K562 (cell line): ENCODE results near the gene HMCN2. TPM values are rescaled to one million over a fixed set of nuclear protein-coding genes. Genes with fewer than 3 reads are reported as not detected.

ENCODE experiments used
- ATAC-seq: fragments of 200-7000 bp; cut with Tn5 transposase; 3 replicates; pipeline ENCODE4 v1.9.1; 2020; ENCODE audit warnings: moderate library complexity
- BruUV-seq: library from RNA; stranded (reverse); fragments of 400-500 nt; replicated peaks from 2 replicates; lab custom pipeline; 2021; lab: Mats Ljungman, UMichigan
- CTCF ChIA-PET: fragments of 300-600 bp; formaldehyde crosslinking; extraction: SDS; loops from one replicate; lab custom pipeline; 2021; ENCODE audit warnings: low intra/inter-chr PET ratio; lab: Yijun Ruan, JAX
- POLR2A ChIA-PET: fragments of 300-600, 350-650 bp; sonication (Branson Sonifier 250); formaldehyde crosslinking; extraction: SDS; loops from one replicate; lab custom pipeline; 2021; ENCODE audit warnings: antibody characterized with exemption, inconsistent platforms; lab: Yijun Ruan, JAX
- DNase-seq, 4 experiments: peaks; one replicate each; pipeline versions ENCODE4 v3.0.0 to v3.0.0-alpha.2; 2011 to 2018; ENCODE audit warnings: low spot score in 3 of 4, mixed read lengths in 3 of 4; ENCODE audit errors: extremely low read depth in 1 of 4
- FAIRE-seq: peaks from 2 replicates; lab custom pipeline; 2011; peaks lifted over from hg19 to GRCh38; lab: Jason Lieb, UNC
- H2AFZ ChIP-seq: 2 replicates; pipeline ENCODE4 v1.6.0; 2011; ENCODE audit warnings: low read depth, low read length, control low read depth, inconsistent platforms
- H3K27ac ChIP-seq: fragments of 200-600 bp; 3 replicates; pipeline ENCODE4 v1.8.0; 2011; ENCODE audit warnings: low read depth, mild to moderate bottlenecking, control low read depth, inconsistent platforms, low read length, moderate library complexity, mixed read lengths; ENCODE audit errors: extremely low read depth
- H3K27me3 ChIP-seq, 2 experiments: fragments of 300-600 bp in 1 of 2; 2 replicates in 1 of 2; 3 replicates in 1 of 2; pipeline versions ENCODE4 v1.6.0 to v1.8.0; 2011; ENCODE audit warnings: inconsistent platforms in 2 of 2, low read length in 2 of 2, mild to moderate bottlenecking in 1 of 2, mixed read lengths in 1 of 2, moderate library complexity in 1 of 2; ENCODE audit not compliant: control insufficient read depth in 2 of 2, insufficient read depth in 2 of 2
- H3K36me3 ChIP-seq: fragments of 300-600 bp; 3 replicates; pipeline ENCODE4 v1.8.0; 2011; ENCODE audit warnings: mild to moderate bottlenecking, low read length, inconsistent platforms; ENCODE audit not compliant: control insufficient read depth, insufficient read depth
- H3K4me1 ChIP-seq, 2 experiments: fragments of 200-600 bp in 1 of 2; replicated peaks in 1 of 2; 2 replicates in 1 of 2; 3 replicates in 1 of 2; pipeline versions ENCODE4 v1.5.1 to v1.8.0; 2011; ENCODE audit warnings: inconsistent platforms in 2 of 2, low read length in 2 of 2, mild to moderate bottlenecking in 1 of 2, mixed read lengths in 1 of 2, moderate library complexity in 1 of 2; ENCODE audit not compliant: control insufficient read depth in 2 of 2, insufficient read depth in 2 of 2
- H3K4me2 ChIP-seq: 2 replicates; pipeline ENCODE4 v1.6.1; 2011; ENCODE audit warnings: low read length, control low read depth, inconsistent platforms, mixed read lengths; ENCODE audit not compliant: insufficient read depth
- H3K4me3 ChIP-seq: fragments of 200-600 bp; sonication (generic), shearing (Covaris generic); 2 replicates; pipeline ENCODE4 v1.5.1; 2016; ENCODE audit warnings: control low read depth, inconsistent platforms
- H3K79me2 ChIP-seq: fragments of 200-600 bp; 3 replicates; pipeline ENCODE4 v1.8.0; 2011; ENCODE audit warnings: low read length, inconsistent platforms; ENCODE audit not compliant: control insufficient read depth, insufficient read depth
- H3K9ac ChIP-seq, 2 experiments: 2 replicates each; pipeline versions ENCODE4 v1.6.0 to v1.6.1; 2011; ENCODE audit warnings: low read depth in 2 of 2, low read length in 2 of 2, control low read depth in 1 of 2, inconsistent platforms in 1 of 2, mild to moderate bottlenecking in 1 of 2, mixed read lengths in 1 of 2; ENCODE audit not compliant: insufficient read depth in 1 of 2
- H3K9me1 ChIP-seq: one replicate; pipeline ENCODE4 v1.6.0; 2011; ENCODE audit warnings: inconsistent platforms, mild to moderate bottlenecking, low read length, moderate library complexity; ENCODE audit not compliant: control insufficient read depth, insufficient read depth
- H3K9me3 ChIP-seq: replicated peaks from 2 replicates; pipeline ENCODE4 v1.5.1; 2011; ENCODE audit warnings: low read depth, low read length, inconsistent platforms; ENCODE audit not compliant: control insufficient read depth, insufficient read depth
- H4K20me1 ChIP-seq: replicated peaks from 2 replicates; pipeline ENCODE4 v1.6.1; 2011; ENCODE audit warnings: low read length, inconsistent platforms, mixed read lengths; ENCODE audit not compliant: control insufficient read depth, insufficient read depth
- ARNT ChIP-seq, 2 experiments: fragments of 450-650 bp; IDR thresholded peaks; 2 replicates each; pipeline ENCODE4 v1.6.1; 2016; ENCODE audit warnings: mild to moderate bottlenecking in 1 of 2
- ATF2 ChIP-seq: sonication (generic); formaldehyde crosslinking; IDR thresholded peaks from 2 replicates; pipeline ENCODE4 v1.8.1; 2022; ENCODE audit warnings: missing genetic modification reagents
- ATF4 ChIP-seq: fragments of 450-650 bp; formaldehyde crosslinking; IDR thresholded peaks from 2 replicates; pipeline ENCODE4 v1.4.0; 2022; ENCODE audit warnings: mild to moderate bottlenecking, moderate library complexity
- DACH1 ChIP-seq: fragments of 450-650 bp; IDR thresholded peaks from 2 replicates; pipeline ENCODE4 v1.6.1; 2018; ENCODE audit not compliant: partially characterized antibody
- EP400 ChIP-seq: fragments of 450-650 bp; IDR thresholded peaks from 2 replicates; pipeline ENCODE4 v1.6.1; 2017; ENCODE audit warnings: antibody characterized with exemption, mild to moderate bottlenecking, moderate library complexity
- FOS ChIP-seq: IDR thresholded peaks from 3 replicates; pipeline ENCODE4 v1.6.1; 2011; ENCODE audit not compliant: insufficient read length; ENCODE audit errors: extremely low read depth
- L3MBTL2 ChIP-seq: fragments of 450-650 bp; IDR thresholded peaks from 2 replicates; pipeline ENCODE4 v1.6.1; 2016; ENCODE audit warnings: mild to moderate bottlenecking, moderate library complexity
- TCF3 ChIP-seq: sonication (generic); formaldehyde crosslinking; IDR thresholded peaks from 2 replicates; pipeline ENCODE4 v1.4.0; 2020; ENCODE audit warnings: mild to moderate bottlenecking, missing genetic modification reagents
- TSHZ1 ChIP-seq: fragments of 250-450 bp; sonication (Bioruptor Pico); IDR thresholded peaks from 2 replicates; pipeline ENCODE4 v1.4.0; 2020; ENCODE audit warnings: mild to moderate bottlenecking, moderate library complexity
- ZNF561 ChIP-seq: fragments of 450-650 bp; formaldehyde crosslinking; conservative IDR thresholded peaks from 2 replicates; pipeline ENCODE4 v1.4.0; 2020; ENCODE audit warnings: mild to moderate bottlenecking, moderate library complexity
- ZNF764 ChIP-seq: fragments of 250-450 bp; sonication (Bioruptor Pico); IDR thresholded peaks from 2 replicates; pipeline ENCODE4 v1.4.0; 2020; ENCODE audit warnings: low read depth, mild to moderate bottlenecking, moderate library complexity
- WGBS: fragments of 100-300 bp; shearing (Covaris generic); methylation state at CpG from one replicate; pipeline ENCODE4 v1.1.6; 2016; ENCODE audit warnings: low coverage, mixed read lengths; ENCODE audit not compliant: insufficient coverage; ENCODE audit errors: missing lambda C conversion rate; 5-methylcytosine and 5-hydroxymethylcytosine counted together
- in situ Hi-C: fragments of 300-500 bp; cut with MboI; formaldehyde crosslinking; loops from 4 replicates; pipeline ENCODE4 v1.15.0; 2018; ENCODE audit warnings: inconsistent platforms, mixed read lengths
- intact Hi-C: fragments of 100-400 bp; cut with micrococcal nuclease; formaldehyde crosslinking; loops from 2 replicates; pipeline ENCODE4 v1.14.2; 2022
- polyA plus RNA-seq, 8 experiments: library from polyadenylated mRNA; depleted of rRNA in 4 of 8; stranded (reverse) in 5 of 8; unstranded in 3 of 8; fragments of >200 nt; fragmentation: Nextera tagmentation in 2 of 8; fragmentation: Illumina TruSeq in 1 of 8; extraction: Ambion mirVana in 2 of 8; extraction: Trizol in 1 of 8; gene quantifications; 2 replicates each; pipeline versions ENCODE4 v1.2.1 to v1.2.3, GENCODE V29; 2011 to 2014; ENCODE audit warnings: inconsistent platforms in 1 of 8, missing spikeins in 1 of 8
- total RNA-seq, 7 experiments: library from RNA; depleted of rRNA in 6 of 7; stranded (reverse); fragments of >200 nt in 6 of 7; fragmentation: Illumina TruSeq in 2 of 7; extraction: Trizol in 2 of 7; gene quantifications; 2 replicates each; pipeline versions ENCODE4 v1.2.1 to v1.2.3, GENCODE V29; 2011 to 2021; ENCODE audit warnings: low replicate concordance in 1 of 7

Gene HMCN2
- total and polyA plus RNA-seq, 9 of the 15 experiments (the other 6 are each of a cell fraction or from before 2014, with no cell fraction given), result 0.01 TPM; not detected in 8

DNA sequence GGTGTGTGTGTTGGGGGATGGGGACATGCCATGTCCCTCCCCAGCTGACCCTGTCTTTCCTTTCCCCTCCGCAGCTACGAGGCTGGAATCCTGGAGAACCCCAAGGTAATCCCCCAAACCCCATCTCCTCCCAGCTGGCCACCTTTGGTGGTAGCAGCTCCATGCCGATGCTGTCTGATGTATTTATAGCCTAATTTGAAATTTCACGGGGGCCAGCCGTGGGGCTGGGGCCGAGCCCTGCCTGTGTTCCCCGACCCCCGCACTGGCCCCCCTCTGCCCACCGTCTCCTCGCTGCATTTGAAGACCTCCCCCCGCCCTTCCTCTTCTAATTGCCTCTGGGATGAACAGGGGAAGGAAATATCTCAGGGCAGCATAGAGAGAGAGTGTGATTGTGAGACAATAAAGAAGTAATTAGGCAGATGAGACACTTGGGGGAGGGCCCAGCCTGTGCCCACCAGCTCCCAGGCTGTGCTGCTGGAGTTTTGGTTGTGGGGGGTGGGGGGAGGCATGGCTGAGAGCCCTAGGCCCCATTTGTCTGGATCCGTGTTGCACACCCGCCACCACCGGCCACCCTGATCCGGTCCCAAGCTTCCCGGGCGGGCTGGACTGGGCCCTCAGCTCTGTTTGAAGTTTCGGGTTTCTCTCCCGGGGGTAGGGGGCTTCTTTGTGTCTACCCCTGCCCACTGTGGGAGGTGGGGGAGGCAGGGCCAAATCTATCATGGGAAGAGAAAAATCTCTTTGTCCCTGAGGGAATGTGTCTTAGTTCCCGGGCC, 206.0 kb downstream of the HMCN2 start:
- H3K4me1 ChIP-seq, result peaks cover 0 to 45% of the 10 kb centered on the region in 2 experiments; a peak in 2 of 5 replicates
- no peaks in the 10 kb centered on the region for H3K9me1 ChIP-seq
- no peak for TF ChIP-seq EP400
- TF ChIP-seq ATF4, result no peak
- no peak for TF ChIP-seq TSHZ1 (CRISPR knock-in tag)
- TF ChIP-seq ZNF561 (CRISPR knock-in tag), result no peak
- TF ChIP-seq L3MBTL2, result no peak
- no peak for TF ChIP-seq ARNT (IDR thresholded peaks at IDR 0.05)
- no peak for TF ChIP-seq ZNF764 (CRISPR knock-in tag)
- no peak for TF ChIP-seq TCF3 (CRISPR knock-in tag)
- no peak for TF ChIP-seq FOS
- TF ChIP-seq DACH1, result no peak
- no peak for TF ChIP-seq ATF2 (CRISPR knock-in tag)
- no peaks in the 10 kb centered on the region for H3K36me3 ChIP-seq
- H3K9ac ChIP-seq, result no peak overlapping the region
- H4K20me1 ChIP-seq, result peaks cover 8% of the 10 kb centered on the region; the same call in 1 of the 2 replicates
- peaks cover 3 to 45% of the 10 kb centered on the region in 2 experiments; a peak in 4 of 5 replicates for H3K27me3 ChIP-seq
- FAIRE-seq, result no peak
- CTCF ChIA-PET, result no interaction called here
- H3K27ac ChIP-seq, result no peak overlapping the region
- intact Hi-C loops, result no loop called here
- H3K79me2 ChIP-seq, result no peaks in the 10 kb centered on the region
- in situ Hi-C loops, result no loop called here
- no peaks in the 10 kb centered on the region for H3K9me3 ChIP-seq
- H2AFZ ChIP-seq, result no peak overlapping the region
- BruUV-seq, result no TSS peak
- no peak overlapping the region for H3K4me3 ChIP-seq
- ATAC-seq, result no peak
- POLR2A ChIA-PET, result interaction anchor here (1.2 kb wide), 1 partner anchor 9 kb away, joined by 4 read pairs; no protein-coding TSS in a partner anchor
- H3K4me2 ChIP-seq, result no peak overlapping the region
- DNase-seq, result no peak
- WGBS, result 22% methylated on average over 17 of the region's 20 CpGs
